ENCODE results near the gene NVL. TPM values are rescaled to one million over a fixed set of nuclear protein-coding genes. Genes with fewer than 3 reads are reported as not detected.
"Not testable (repeated sequence)": the region's sequence is repeated elsewhere in the genome, so short reads cannot be mapped to it uniquely, and the experiment has no call there.

Gene NVL
- total RNA-seq, 4 donors from 2014 or later = 35.9 to 52.3 (median 40.5) TPM

DNA sequence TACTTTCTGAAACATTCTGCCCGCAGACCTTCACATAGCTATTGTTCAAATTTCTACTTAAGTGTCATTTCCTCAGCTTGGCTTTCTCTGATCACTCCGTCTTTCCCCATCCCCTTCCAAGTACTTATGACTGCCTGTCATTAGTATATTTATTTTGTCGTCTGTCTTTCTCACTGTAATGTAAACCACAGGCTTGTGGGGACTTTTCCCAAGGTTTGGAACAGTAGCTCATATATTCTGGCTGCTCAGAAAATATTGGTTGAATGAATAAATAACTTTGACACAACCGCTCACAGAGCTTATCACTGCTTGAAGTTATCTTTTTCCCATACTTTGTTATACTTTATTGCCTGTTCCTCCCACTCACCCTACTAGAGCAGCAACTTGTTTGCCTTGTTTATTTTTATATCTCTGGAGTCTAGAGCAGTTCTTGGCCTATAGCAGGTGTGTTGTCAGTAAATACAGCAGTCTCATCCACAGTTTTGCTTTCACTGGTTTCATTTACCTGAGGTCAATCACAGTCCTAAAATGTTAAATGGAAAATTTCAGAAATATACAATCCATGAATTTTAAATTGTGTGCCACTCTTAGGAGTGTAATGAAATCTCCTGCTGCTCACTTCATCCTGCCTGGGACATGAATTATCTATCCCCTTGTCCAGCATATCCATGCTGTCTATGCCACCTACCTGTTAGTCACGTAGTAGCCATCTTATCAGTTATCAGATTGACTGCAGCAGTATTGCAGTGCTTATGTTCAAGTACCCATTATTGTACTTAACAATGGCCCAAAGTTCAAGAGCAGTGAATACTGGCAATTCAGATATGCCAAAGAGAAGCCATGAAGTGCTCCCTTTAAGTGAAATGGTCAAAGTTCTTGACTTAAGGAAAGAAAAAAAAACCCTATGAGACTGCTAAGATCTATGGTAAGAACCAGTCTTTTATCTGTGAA, 24.3 kb upstream of the NVL start:
- in situ Hi-C loops (cut with MboI; ENCODE audit: low pct_ligation_motif_present in 1 of 4, low pct_unique_long_range_greater_than_20kb in 1 of 4, low sequenced_read_pairs in 3 of 4) (no loop called here), intact Hi-C loops (cut with DNase I; ENCODE audit: low total_unique reads) (no loop called here)
- WGBS, 2 donors (ENCODE audit: low coverage in 1 of 2) = 45 to 47% methylated on average over 4 to 5 of the region's 5 CpGs
- Histone ChIP-seq H3K4me1 (peaks cover 7 to 46% (median 28%) of the 10 kb centered on the region in 4 donors), H3K4me3 (no peak overlapping the region), H3K36me3 (no peaks in the 10 kb centered on the region), H3K27ac (peak overlapping the region; percentile 64 to 74 (median 66)), H3K9me3 (no peaks in the 10 kb centered on the region), H3K27me3 (no peaks in the 10 kb centered on the region)
- no peak for DNase-seq
- TF ChIP-seq, protein P1, sequence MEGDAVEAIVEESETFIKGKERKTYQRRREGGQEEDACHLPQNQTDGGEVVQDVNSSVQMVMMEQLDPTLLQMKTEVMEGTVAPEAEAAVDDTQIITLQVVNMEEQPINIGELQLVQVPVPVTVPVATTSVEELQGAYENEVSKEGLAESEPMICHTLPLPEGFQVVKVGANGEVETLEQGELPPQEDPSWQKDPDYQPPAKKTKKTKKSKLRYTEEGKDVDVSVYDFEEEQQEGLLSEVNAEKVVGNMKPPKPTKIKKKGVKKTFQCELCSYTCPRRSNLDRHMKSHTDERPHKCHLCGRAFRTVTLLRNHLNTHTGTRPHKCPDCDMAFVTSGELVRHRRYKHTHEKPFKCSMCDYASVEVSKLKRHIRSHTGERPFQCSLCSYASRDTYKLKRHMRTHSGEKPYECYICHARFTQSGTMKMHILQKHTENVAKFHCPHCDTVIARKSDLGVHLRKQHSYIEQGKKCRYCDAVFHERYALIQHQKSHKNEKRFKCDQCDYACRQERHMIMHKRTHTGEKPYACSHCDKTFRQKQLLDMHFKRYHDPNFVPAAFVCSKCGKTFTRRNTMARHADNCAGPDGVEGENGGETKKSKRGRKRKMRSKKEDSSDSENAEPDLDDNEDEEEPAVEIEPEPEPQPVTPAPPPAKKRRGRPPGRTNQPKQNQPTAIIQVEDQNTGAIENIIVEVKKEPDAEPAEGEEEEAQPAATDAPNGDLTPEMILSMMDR (IDR thresholded peaks at IDR 0.05) = no peak
- no peak for TF ChIP-seq EP300 (IDR thresholded peaks at IDR 0.05; ENCODE audit: low read depth)
- TF ChIP-seq POLR2AphosphoS5 (IDR thresholded peaks at IDR 0.05) = peak in 1 of 3 donors; percentile 24
- no peak for TF ChIP-seq POLR2A (IDR thresholded peaks at IDR 0.05)

DNA sequence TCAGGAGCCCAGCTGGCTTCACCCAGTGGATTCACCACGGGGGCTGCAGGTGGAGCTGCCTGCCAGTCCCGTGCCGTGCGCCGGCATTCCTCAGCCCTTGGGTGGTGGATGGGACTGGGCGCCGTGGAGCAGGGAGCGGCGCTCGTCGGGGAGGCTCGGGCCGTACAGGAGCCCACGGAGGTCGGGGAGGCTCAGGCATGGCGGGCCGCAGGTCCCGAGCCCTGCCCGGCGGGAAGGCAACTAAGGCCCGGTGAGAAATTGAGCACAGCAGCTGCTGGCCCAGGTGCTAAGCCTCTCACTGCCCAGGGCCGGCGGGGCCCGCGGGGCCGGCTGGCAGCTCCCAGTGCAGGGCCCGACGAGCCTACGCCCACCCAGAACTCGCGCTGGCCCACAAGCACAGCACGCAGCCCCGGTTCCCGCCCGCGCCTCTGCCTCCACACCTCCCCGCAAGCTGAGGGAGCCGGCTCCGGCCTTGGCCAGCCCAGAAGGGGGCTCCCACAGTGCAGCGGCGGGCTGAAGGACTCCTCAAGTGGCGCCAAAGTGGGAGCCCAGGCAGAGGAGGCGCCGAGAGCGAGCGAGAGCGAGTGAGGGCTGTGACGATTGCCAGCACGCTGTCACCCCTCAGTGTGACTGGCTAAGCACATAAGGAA, 22.6 kb upstream of the NVL start:
- intact Hi-C loops (cut with DNase I; ENCODE audit: low total_unique reads); DNase-seq; H3K4me3 ChIP-seq; H3K36me3 ChIP-seq; H3K9me3 ChIP-seq; H3K27ac ChIP-seq; in situ Hi-C loops (cut with MboI; ENCODE audit: low pct_ligation_motif_present in 1 of 4, low pct_unique_long_range_greater_than_20kb in 1 of 4, low sequenced_read_pairs in 3 of 4); H3K27me3 ChIP-seq: not testable (repeated sequence)
- 97% methylated on average over 43 of the region's 49 CpGs; no CpG with 5 or more reads in 1 of the 2 donors for WGBS, 2 donors (ENCODE audit: low coverage in 1 of 2)
- H3K4me1 ChIP-seq = peaks cover 3 to 29% (median 14%) of the 10 kb centered on the region in 4 donors

DNA sequence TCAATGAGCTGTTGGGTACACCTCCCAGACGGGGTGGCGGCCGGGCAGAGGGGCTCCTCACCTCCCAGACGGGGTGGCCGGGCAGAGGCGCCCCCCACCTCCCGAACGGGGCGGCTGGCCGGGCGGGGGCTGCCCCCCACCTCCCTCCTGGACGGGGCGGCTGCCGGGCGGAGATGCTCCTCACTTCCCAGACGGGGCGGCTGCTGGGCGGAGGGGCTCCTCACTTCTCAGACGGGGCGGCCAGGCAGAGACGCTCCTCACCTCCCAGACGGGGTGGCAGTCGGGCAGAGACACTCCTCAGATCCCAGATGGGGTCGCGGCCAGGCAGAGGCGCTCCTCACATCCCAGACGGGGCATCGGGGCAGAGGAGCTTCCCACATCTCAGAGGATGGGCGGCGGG, 19.7 kb upstream of the NVL start:
- WGBS, 2 donors (ENCODE audit: low coverage in 1 of 2) = 91 to 100% methylated on average over 3 to 28 of the region's 30 CpGs
- intact Hi-C loops (cut with DNase I; ENCODE audit: low total_unique reads); H3K27me3 ChIP-seq; H3K27ac ChIP-seq; H3K36me3 ChIP-seq; H3K4me3 ChIP-seq; DNase-seq; H3K9me3 ChIP-seq: not testable (repeated sequence)
- in situ Hi-C loops (cut with MboI; ENCODE audit: low pct_ligation_motif_present in 1 of 4, low pct_unique_long_range_greater_than_20kb in 1 of 4, low sequenced_read_pairs in 3 of 4) = loop anchor here in 1 of 4 donors (25.0 kb wide), 1 partner anchor 537 kb away; no protein-coding TSS in a partner anchor
- H3K4me1 ChIP-seq = peaks cover 0 to 11% (median 6%) of the 10 kb centered on the region in 4 donors

DNA sequence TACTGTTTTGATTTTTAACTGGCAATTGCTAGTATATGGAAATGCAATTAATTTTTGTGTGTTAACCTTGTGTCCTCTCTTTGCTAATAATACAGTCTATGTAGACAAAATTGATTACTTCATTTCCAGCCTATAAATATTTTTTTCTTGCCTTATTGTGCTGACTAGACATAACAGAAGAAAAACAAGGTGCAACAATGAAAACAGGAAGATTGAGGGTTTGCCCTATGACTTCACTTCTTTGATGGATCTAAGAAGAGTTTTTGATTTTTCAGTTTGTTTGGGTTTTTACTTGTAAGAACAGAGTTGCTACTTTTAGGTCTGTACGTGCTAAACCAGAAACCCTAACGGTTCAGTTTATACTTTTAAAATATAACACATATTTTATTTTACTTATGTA, 18.2 kb upstream of the NVL start:
- intact Hi-C loops (cut with DNase I; ENCODE audit: low total_unique reads) = no loop called here
- 68 to 83% methylated on average over 2 of the region's 2 CpGs for whole genome bisulfite sequencing, 2 donors (ENCODE audit: low coverage in 1 of 2)
- Histone ChIP-seq H3K36me3 (no peaks in the 10 kb centered on the region), H3K4me1 (no peaks in the 10 kb centered on the region), H3K27ac (no peak overlapping the region), H3K4me3 (no peak overlapping the region), H3K9me3 (peaks cover 16 to 17% of the 10 kb centered on the region in 2 donors), H3K27me3 (no peaks in the 10 kb centered on the region)
- TF ChIP-seq POLR2AphosphoS5 (IDR thresholded peaks at IDR 0.05) (no peak), POLR2A (IDR thresholded peaks at IDR 0.05) (no peak), EP300 (IDR thresholded peaks at IDR 0.05; ENCODE audit: low read depth) (no peak)
- TF ChIP-seq, protein P1 (IDR thresholded peaks at IDR 0.05) = no peak
- in situ Hi-C loops (cut with MboI; ENCODE audit: low pct_ligation_motif_present in 1 of 4, low pct_unique_long_range_greater_than_20kb in 1 of 4, low sequenced_read_pairs in 3 of 4) = loop anchor here in 1 of 4 donors (25.0 kb wide), 1 partner anchor 536 kb away; no protein-coding TSS in a partner anchor
- no peak for DNase-seq

DNA sequence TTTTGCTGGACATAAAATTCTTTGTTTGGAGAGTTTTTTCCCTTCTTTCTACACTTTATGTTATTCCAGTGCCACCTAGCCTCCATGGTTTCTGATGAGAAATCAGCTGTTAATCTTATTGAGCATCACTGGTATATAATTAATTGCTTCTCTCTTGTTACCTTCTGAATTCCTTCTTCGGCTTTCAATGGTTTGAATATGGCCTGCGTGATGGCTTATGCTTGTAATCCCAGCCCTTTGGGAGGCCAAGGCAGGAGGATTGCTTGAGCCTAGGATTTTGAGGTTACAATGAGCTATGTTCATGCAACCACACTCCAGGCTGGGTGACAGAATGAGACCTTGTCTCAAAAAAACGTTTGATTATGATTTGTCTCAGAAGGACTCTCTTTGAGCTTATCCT, 13.7 kb upstream of the NVL start:
- 0 to 50% methylated on average over 1 to 3 of the region's 3 CpGs for WGBS, 2 donors (ENCODE audit: low coverage in 1 of 2)

DNA sequence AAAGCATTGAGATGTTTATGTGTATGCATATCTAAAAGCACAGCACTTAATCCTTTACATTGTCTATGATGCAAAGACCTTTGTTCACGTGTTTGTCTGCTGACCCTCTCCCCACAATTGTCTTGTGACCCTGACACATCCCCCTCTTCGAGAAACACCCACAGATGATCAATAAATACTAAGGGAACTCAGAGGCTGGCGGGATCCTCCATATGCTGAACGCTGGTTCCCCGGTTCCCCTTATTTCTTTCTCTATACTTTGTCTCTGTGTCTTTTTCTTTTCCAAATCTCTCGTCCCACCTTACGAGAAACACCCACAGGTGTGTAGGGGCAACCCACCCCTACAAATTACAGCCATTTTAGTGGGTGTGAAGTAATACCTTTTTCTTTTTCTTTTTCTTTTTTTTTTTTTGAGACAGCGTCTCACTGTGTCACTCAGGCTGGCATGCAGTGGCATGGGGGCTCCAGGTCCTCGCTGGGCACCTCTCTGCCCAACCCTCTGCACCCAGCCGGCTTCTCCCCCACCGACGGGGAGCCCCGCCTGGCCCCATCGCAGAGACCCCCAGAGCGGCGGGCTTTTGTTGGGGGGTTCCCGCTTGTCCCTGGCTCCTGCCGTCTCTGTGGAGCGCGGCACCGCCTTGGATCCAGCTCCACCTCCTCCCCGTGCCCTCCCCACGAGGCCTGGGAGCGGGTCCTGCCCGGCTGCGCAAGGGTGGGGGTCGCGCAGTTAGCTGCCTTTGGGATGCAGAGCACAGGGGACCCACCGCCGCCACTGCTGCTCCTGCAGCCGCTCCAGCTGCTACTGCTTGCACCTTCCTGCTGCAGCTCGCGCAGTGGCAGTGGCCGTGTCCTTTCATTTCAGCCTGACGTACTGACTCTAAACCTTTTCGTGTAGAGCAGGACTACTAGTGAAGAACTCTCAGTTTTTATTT, 10.7 kb upstream of the NVL start:
- 13 to 37% methylated on average over 7 to 35 of the region's 36 CpGs for WGBS, 2 donors (ENCODE audit: low coverage in 1 of 2)
- Histone ChIP-seq H3K4me3 (peak overlapping the region; percentile 19 to 54 (median 44)), H3K27ac (peak overlapping the region in 2 of 4 donors; percentile 7 to 36), H3K9me3 (peaks cover 19 to 21% of the 10 kb centered on the region in 2 donors)
- in situ Hi-C loops (cut with MboI; ENCODE audit: low pct_ligation_motif_present in 1 of 4, low pct_unique_long_range_greater_than_20kb in 1 of 4, low sequenced_read_pairs in 3 of 4) = loop anchor here in 1 of 4 donors (25.0 kb wide), 1 partner anchor 528 kb away; no protein-coding TSS in a partner anchor
- peak; percentile 36 for DNase-seq
- H3K36me3 ChIP-seq; intact Hi-C loops (cut with DNase I; ENCODE audit: low total_unique reads); H3K27me3 ChIP-seq; H3K4me1 ChIP-seq: not testable (repeated sequence)

More for the DNA sequence above, 13.7 kb upstream of the NVL start:
- DNase-seq = no peak
- in situ Hi-C loops (cut with MboI; ENCODE audit: low pct_ligation_motif_present in 1 of 4, low pct_unique_long_range_greater_than_20kb in 1 of 4, low sequenced_read_pairs in 3 of 4) = loop anchor here in 1 of 4 donors (25.0 kb wide), 1 partner anchor 531 kb away; no protein-coding TSS in a partner anchor
- Histone ChIP-seq H3K4me3 (no peak overlapping the region), H3K9me3 (peaks cover 19 to 21% of the 10 kb centered on the region in 2 donors), H3K27me3 (peaks cover 4% of the 10 kb centered on the region), H3K4me1 (peaks cover 0 to 6% (median 3%) of the 10 kb centered on the region in 4 donors), H3K36me3 (no peaks in the 10 kb centered on the region), H3K27ac (no peak overlapping the region)
- no peak for TF ChIP-seq POLR2AphosphoS5 (IDR thresholded peaks at IDR 0.05)
- TF ChIP-seq, protein P1 (IDR thresholded peaks at IDR 0.05) = no peak
- TF ChIP-seq EP300 (IDR thresholded peaks at IDR 0.05; ENCODE audit: low read depth) = no peak
- intact Hi-C loops (cut with DNase I; ENCODE audit: low total_unique reads) = no loop called here
